Stimulated activated CD8-positive, alpha-beta memory T cell treated with anti-CD3 and anti-CD28 coated beads, Interleukin-12 subunit alpha, Interleukin-12 subunit beta, amount 100 ng/mL, for 24 hours (primary cell): Measurements from ENCODE around the gene CTNS.
A peak's percentile ranks its signal among the peaks of the same experiment; 100 is the strongest.

Source experiments
- DNase-seq: peaks from one replicate; pipeline ENCODE4 v3.0.0-alpha.2; 2020; ENCODE audit errors: extremely low read depth

CTNS gene

DNA sequence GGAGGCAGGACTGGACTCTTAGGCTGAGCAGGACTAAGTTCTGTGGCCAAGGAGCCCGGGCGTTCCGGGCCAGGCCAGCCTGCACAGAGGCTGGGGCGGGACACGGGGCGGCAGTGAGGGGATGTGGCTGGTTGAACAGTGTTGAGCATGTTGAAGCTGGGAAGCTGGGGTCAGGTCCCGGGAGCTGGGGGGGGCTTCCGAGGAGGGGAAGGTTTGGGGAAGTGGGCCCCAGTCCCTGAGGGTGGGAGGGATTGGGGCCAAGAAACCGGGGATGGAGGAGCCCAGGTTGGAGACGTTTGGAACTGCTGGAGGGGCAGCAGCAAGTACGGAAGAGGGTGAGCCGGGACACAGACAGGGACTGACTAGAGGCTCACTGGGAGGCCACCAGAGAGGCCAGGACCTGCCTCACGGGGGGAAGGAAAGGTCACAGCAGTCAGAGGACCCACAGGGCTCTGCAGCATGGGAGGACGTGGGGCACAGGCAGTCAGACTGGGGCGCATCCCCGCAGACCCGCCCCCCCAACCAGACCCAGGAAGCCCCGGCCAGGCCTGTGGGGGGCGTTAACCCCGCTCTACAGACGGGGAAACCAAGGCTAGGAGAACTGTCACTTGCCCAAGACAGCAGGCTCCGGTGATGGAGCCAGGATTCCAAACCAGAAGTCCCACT, 22.4 kb downstream of the CTNS start:
- no peak for DNase-seq

GRCh38 chr17:3659541-3660111, 23.1 kb downstream of the CTNS start:
- no peak for DNase-seq

GRCh38 chr17:3660311-3660891, 23.8 kb downstream of the CTNS start:
- no peak for DNase-seq

DNA sequence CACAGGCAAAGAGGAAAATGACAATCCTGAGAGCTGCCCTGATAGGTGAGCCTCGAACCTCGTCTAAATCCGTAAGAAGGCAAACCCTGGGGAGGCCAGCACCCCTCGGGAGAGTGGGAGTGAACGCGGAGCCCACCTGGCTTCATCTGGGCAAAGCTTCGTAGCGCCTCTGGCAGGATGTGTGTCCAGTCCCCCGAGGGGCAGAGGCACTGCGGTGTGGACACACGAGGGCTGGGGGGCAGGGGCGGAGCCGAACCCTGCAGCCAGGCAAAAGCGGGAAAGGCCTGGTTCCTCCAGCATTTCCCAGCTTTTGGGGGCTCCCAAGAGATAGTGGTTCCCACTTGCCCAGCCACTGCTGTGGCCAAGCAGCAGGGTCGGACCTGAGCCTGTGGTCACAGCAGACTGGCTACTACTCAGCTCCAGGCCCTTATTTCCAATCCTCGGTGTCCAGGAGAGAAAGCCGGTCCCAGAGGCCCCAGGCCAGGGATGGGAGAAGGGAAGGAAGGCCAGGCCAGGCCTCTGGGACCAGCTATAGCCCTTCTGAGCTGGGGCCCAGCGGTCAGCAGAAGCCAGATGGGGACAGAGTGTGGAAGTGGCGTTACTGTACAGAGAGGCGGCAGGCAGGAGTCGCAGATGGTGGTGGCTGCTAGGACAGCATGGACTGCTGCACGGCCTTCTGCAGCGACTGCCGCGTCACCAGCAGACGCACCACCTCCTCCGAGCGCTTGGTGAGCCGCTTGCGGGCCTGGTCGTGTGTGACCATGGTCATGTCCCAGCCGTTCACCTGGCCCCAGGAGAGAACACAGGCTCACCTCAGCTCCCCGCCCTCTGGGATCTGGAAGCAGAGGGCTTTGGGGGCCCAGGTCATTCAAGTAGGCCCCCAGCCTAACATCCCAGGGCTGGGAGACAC, 26.8 kb downstream of the CTNS start:
- no peak for DNase-seq

- no peak for DNase-seq
Observed at GRCh38 chr17:3665834-3666233, 29.3 kb downstream of the CTNS start.

DNA sequence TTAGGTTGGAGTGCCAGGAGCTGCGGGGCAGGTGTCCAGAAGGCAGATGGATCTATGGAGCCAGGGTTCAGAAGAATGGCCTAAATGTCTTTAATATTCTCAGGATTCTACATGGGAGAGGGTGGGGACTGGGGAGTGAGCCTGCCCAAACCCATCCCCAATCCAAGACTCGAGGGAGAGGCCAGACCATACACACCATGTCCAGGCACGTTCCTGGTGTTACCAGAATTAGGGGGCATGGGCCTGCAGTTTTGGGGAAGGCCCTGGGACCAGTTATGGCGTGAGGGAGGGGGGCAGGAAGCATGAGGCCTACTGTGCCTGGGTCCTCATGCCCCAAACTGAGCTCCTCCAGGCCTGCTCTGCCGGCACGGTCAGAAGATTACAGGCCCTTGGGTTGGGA, 30.0 kb downstream of the CTNS start:
- DNase-seq = no peak

GRCh38 chr17:3667366-3668278, 31.1 kb downstream of the CTNS start:
- DNase-seq = no peak

DNA sequence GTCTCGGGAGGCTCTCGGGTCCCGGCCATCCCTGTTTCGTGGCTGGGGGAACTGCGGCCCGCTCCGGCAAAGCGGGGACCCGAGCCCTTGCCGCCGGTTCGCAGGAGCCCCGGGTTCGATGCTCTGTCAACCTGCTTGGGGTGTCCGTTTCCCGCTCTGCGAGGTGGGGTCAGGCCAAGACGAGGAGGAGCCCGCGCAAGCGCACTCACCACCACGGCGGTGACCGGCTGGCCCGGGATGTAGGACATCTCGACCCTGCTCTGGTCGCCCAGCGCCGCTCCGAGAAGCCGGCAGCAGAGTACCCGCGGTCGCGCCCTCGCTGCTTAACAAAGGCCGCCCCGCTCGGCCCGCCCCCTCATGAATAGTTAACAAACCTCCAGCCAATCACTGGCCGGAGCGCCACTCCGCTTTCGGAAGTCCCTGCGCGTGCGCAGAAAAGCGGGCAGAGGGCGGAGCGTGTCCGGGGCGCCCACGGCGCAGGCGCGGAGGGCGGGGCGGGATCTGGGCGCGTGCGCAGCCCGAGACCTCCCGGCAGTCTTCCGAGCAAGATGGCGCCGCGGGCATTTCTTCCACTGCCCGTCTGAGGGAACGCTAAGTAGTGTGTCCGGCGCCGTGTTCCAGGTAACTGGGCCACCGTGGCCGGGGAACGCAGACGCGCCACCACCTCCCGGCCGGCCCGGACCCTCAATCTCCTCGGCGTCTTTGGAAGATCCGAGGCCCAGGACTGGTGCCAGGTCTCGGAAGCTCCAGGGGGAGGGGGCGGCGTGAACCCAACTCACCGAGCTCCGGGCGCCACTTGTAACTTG, 31.9 kb downstream of the CTNS start, which contains the start of the genes EMC6 and TAX1BP3:
TSS of gene EMC6 (plus strand) at position 534 of the 806 bp plus-strand sequence. CDS start 335 bp downstream, outside the sequence.
TSS of gene TAX1BP3 (minus strand) at position 300 of the 806 bp plus-strand sequence. CDS start at position 248, 52 bp downstream.
- DNase-seq = peak; percentile 94

- DNase-seq = no peak
Observed at GRCh38 chr17:3669085-3669347, 32.5 kb downstream of the CTNS start.

GRCh38 chr17:3669548-3669947, 33.0 kb downstream of the CTNS start:
- no peak for DNase-seq

DNA sequence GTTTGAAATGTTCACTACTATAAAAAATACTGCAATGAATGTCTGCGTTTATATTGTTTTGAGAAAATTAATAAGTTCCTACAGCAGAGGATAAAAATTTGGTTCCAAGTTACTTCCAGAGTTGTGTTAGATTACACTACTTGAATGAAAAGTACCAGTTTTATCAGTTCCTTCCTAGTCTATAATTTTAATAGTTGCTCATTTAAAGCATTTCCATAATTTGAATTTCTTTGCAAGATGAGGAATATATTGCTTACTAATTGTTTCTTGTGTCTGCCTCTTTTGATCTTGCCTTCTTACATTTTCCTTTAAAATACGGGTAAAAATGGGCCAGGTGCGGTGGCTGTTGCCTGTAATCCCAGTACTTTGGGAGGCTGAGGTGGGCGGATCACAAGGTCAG, 36.0 kb downstream of the CTNS start:
- DNase-seq = no peak

GRCh38 chr17:3675886-3676285, 39.3 kb downstream of the CTNS start:
- DNase-seq = no peak

DNA sequence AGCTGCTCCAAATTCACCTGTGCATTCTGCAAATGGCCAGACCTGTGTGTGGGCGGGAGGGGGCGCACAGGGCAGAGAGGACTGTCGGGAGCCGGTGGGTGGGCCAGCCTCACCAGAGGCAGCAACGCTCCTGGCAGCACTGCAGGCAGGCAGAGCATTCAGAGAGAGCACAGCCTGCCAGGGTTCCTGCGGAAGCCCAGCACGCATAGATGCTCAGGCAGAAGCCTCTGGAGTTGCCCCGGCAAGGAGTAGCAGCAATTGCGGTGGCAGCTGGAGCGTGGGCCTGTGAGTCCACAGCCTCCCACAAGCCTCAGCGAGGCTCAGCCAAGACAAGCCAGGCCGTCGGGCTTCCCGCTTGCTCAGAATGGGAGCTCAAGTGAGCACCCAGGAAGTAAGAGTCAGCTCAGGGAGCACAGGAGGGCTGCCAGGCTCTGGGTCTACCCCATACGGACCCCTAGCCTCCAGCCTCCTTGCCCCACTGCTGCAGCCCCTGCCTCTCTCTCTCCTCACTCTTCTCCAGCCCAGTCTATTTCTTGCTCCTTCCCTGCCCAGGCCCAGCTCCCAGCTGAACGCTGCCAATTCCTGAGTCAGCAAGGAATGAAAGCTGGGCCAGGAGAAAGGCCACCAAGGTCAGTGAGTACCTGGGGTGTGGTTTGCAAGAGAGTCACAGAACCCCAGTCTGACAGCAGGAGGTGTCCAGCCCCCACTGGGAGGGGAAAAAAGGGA, 41.7 kb downstream of the CTNS start:
- no peak for DNase-seq

DNA sequence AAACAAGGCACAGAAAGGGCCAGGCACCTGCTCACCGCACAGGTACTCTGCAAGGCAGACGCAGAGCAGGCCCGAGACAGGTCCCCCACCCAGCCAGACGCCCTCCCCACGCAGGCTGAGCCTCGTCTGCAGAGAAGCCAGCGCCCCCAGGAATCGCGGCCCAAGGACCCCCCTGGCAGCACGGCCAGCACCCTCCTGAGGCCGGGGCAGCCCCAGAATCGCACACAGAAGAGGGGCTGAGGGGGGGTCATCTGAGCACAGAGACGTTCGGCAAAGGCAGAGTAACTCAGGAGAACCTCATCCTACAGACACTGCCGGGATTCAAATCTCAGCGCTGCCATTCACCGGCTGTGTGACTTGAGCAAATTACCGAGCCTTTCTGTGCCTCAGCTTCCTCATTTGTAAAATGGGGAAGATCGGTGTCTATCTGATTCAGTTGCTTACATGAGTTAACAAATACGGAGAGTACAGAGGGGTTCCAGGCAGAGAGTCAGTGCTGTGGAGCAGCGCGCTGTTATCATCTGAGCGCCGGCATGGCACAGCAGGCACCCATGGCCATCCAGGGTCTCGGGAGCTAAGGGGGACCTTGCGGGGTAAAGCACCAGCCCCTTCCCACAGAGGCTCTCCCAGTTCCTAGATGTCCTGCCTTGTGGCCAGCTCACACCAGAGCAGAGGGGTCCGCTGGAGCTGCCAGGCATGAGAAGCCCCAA, 42.4 kb downstream of the CTNS start:
- DNase-seq = no peak

GRCh38 chr17:3679531-3680126, 43.1 kb downstream of the CTNS start:
- DNase-seq = no peak

DNA sequence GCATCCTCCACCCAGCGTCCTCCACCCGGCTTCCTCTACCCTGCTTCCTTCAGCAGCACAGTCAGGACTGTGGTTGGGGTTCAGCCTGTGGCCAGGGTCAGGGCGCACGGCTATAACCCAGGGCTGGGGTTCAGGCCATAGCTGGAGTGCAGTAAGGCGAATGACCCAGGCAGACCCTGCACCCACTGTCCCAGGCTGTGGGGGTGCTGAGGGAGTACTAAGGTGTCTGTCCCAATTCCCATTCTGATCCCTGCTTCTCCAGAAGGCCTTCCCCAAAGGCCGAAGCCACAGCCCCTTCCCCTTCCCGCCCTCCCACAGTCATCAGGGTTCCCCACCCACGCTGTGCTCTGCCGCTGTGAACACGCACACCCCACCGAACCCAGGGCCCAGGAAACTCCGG, 44.5 kb downstream of the CTNS start:
- DNase-seq = no peak

GRCh38 chr17:3681565-3681964, 45.0 kb downstream of the CTNS start:
- DNase-seq = no peak

GRCh38 chr17:3682033-3682432, 45.5 kb downstream of the CTNS start:
- DNase-seq = no peak

DNA sequence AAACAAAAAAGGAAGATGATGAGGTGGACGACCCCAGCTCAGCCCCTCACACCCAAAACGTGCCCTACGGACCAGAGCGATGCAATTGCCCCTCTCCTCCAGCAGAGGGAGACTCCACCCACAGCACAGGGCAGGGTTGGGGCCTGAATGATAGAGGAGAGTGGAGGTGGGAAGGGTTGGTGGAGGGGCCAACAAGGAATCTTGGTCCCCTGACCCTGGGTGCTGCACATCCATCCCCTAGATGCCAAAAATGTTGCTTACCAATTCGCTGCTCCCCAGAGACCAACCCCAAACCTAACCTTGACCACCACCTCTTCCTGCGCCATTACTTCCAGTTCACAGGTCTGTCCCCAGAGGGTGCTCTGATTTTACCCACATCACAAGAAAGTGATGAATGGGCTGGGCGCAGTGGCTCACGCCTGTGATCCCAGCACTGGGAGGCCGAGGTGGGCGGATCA, 46.5 kb downstream of the CTNS start:
- DNase-seq = no peak
